Caco-2 (cell line): Measurements from ENCODE around the gene SCFD1. TPM values are rescaled to one million over a fixed set of nuclear protein-coding genes. Genes with fewer than 3 reads are reported as not detected.

Source experiments
- BruUV-seq: library from RNA; stranded (reverse); fragments of 400-500 nt; replicated peaks from 2 replicates; lab custom pipeline; 2021; lab: Mats Ljungman, UMichigan
- CTCF ChIA-PET: fragments of 300-600 bp; sonication (Branson Sonifier 250); formaldehyde crosslinking; loops from one replicate; lab custom pipeline; 2022; ENCODE audit warnings: antibody characterized with exemption; lab: Charles Lee
- POLR2A ChIA-PET: fragments of 300-600 bp; sonication (Branson Sonifier 250); formaldehyde crosslinking; loops from one replicate; lab custom pipeline; 2022; ENCODE audit warnings: antibody characterized with exemption; lab: Charles Lee
- DNase-seq, 2 experiments: peaks; one replicate each; pipeline versions ENCODE4 v3.0.0 to v3.0.0-alpha.2; 2020 to 2022
- H3K27me3 ChIP-seq: replicated peaks from 2 replicates; pipeline ENCODE4 v1.6.0; 2011; ENCODE audit warnings: low read length; ENCODE audit not compliant: control insufficient read depth, insufficient read depth
- H3K36me3 ChIP-seq: 2 replicates; pipeline ENCODE4 v1.5.1; 2011; ENCODE audit warnings: low read length; ENCODE audit not compliant: control insufficient read depth, insufficient read depth
- H3K4me1 ChIP-seq: fragments of 250-450 bp; sonication (Bioruptor Pico); 2 replicates; pipeline ENCODE4 v1.5.1; 2020; ENCODE audit warnings: mild to moderate bottlenecking
- H3K4me3 ChIP-seq: 2 replicates; pipeline ENCODE4 v1.5.1; 2011; ENCODE audit warnings: low read depth, mild to moderate bottlenecking, control low read depth, low read length
- H3K9me3 ChIP-seq: fragments of 250-450 bp; sonication (Bioruptor Pico); 2 replicates; pipeline ENCODE4 v1.5.1; 2020; ENCODE audit warnings: mild to moderate bottlenecking, moderate library complexity
- H3K27ac Mint-ChIP-seq: one replicate; pipeline ENCODE4 v1.8.0; 2022; ENCODE audit warnings: mixed read lengths; ENCODE audit not compliant: unreplicated experiment
- H3K27me3 Mint-ChIP-seq: one replicate; pipeline ENCODE4 v1.8.0; 2022; ENCODE audit warnings: mixed read lengths; ENCODE audit not compliant: insufficient read depth, unreplicated experiment
- H3K36me3 Mint-ChIP-seq: one replicate; pipeline ENCODE4 v1.8.0; 2022; ENCODE audit warnings: mild to moderate bottlenecking, mixed read lengths; ENCODE audit not compliant: insufficient read depth, unreplicated experiment
- H3K4me1 Mint-ChIP-seq: one replicate; pipeline ENCODE4 v1.8.0; 2022; ENCODE audit warnings: low read depth, mixed read lengths; ENCODE audit not compliant: unreplicated experiment
- H3K4me3 Mint-ChIP-seq: one replicate; pipeline ENCODE4 v1.8.0; 2022; ENCODE audit warnings: mild to moderate bottlenecking, moderate library complexity, mixed read lengths; ENCODE audit not compliant: unreplicated experiment
- H3K9me3 Mint-ChIP-seq: one replicate; pipeline ENCODE4 v1.8.0; 2022; ENCODE audit warnings: mixed read lengths; ENCODE audit not compliant: unreplicated experiment
- intact Hi-C: fragments of 100-400 bp; cut with micrococcal nuclease; formaldehyde crosslinking; loops from one replicate; pipeline ENCODE4 v1.10.0; 2022; ENCODE audit not compliant: unreplicated experiment
- total RNA-seq: library from RNA; stranded (reverse); gene quantifications from 2 replicates; pipeline ENCODE4 v1.2.3, GENCODE V29; 2022
- TF ChIP-seq, protein P1 (sequence below), 2 experiments: fragments of 200-600 bp in 1 of 2; IDR thresholded peaks; 1 replicate in 1 of 2; 2 replicates in 1 of 2; pipeline versions ENCODE4 v1.5.1 to v1.8.0; 2011 to 2022; ENCODE audit warnings: antibody characterized with exemption in 1 of 2, control low read depth in 1 of 2, inconsistent platforms in 1 of 2, low read depth in 1 of 2, low read length in 1 of 2, mild to moderate bottlenecking in 1 of 2, moderate library complexity in 1 of 2; ENCODE audit not compliant: insufficient read depth in 1 of 2, severe bottlenecking in 1 of 2, unreplicated experiment in 1 of 2

Gene SCFD1
- total RNA-seq, 1 experiment from 2014 or later: 78.1 TPM

DNA sequence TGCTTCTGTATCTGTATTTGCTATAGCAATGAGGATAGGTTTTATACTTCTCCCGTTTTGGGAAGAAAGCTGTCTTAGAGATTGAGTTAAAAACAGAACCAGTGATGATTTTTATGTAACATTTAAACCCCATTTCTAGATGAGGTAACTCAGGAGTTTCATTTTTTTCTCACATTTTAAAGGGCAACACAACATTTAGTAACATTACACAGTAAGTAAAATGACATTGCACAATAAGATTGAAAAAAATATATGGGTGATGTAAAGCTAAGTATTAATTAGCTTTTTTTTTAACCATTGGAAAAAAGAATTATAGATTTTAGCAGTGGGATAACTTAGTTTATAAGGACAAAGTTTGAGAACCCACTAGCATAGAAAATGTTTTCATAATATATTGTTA is 25.2 kb upstream of the SCFD1 start:
- Mint-ChIP-seq H3K4me1 (no peaks in the 10 kb centered on the region), H3K9me3 (no peaks in the 10 kb centered on the region), H3K4me3 (no peak overlapping the region), H3K27ac (no peak overlapping the region), H3K27me3 (no peaks in the 10 kb centered on the region), H3K36me3 (peaks cover 20% of the 10 kb centered on the region)
- DNase-seq: no peak
- peaks cover 1% of the 10 kb centered on the region; the same call in 1 of the 2 replicates for H3K36me3 ChIP-seq
- H3K27me3 ChIP-seq: no peaks in the 10 kb centered on the region
- intact Hi-C loops: no loop called here
- TF ChIP-seq, protein P1, sequence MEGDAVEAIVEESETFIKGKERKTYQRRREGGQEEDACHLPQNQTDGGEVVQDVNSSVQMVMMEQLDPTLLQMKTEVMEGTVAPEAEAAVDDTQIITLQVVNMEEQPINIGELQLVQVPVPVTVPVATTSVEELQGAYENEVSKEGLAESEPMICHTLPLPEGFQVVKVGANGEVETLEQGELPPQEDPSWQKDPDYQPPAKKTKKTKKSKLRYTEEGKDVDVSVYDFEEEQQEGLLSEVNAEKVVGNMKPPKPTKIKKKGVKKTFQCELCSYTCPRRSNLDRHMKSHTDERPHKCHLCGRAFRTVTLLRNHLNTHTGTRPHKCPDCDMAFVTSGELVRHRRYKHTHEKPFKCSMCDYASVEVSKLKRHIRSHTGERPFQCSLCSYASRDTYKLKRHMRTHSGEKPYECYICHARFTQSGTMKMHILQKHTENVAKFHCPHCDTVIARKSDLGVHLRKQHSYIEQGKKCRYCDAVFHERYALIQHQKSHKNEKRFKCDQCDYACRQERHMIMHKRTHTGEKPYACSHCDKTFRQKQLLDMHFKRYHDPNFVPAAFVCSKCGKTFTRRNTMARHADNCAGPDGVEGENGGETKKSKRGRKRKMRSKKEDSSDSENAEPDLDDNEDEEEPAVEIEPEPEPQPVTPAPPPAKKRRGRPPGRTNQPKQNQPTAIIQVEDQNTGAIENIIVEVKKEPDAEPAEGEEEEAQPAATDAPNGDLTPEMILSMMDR (IDR thresholded peaks at IDR 0.05; ENCODE audit: insufficient read depth in 1 of 2, low read depth in 1 of 2, low read length in 1 of 2, severe bottlenecking in 1 of 2, unreplicated experiment in 1 of 2): no peak
- BruUV-seq: no TSS peak
- ChIA-PET CTCF (no interaction called here), POLR2A (no interaction called here)
- H3K4me3 ChIP-seq: no peak overlapping the region
- H3K9me3 ChIP-seq: no peaks in the 10 kb centered on the region
- H3K4me1 ChIP-seq: no peaks in the 10 kb centered on the region

DNA sequence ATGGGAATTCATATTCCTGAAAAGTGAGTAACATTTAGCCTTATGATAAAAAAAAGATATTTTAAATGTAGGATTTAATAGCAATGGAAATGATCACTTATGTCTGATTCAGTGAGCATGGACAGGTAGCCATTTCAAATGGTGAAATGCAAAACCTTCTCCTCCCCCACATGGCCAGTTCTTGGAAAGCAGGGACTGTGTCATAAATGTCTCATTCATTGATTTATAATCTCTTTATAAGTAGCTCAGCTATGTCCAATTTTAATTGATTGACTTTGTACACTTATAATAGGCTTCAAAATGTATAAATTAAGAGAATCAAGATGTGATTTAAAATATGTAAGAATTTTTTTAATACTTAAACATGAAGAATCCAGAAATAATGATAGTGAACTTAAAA is 24.6 kb upstream of the SCFD1 start:
- H3K4me3 ChIP-seq: no peak overlapping the region
- no TSS peak for BruUV-seq

DNA sequence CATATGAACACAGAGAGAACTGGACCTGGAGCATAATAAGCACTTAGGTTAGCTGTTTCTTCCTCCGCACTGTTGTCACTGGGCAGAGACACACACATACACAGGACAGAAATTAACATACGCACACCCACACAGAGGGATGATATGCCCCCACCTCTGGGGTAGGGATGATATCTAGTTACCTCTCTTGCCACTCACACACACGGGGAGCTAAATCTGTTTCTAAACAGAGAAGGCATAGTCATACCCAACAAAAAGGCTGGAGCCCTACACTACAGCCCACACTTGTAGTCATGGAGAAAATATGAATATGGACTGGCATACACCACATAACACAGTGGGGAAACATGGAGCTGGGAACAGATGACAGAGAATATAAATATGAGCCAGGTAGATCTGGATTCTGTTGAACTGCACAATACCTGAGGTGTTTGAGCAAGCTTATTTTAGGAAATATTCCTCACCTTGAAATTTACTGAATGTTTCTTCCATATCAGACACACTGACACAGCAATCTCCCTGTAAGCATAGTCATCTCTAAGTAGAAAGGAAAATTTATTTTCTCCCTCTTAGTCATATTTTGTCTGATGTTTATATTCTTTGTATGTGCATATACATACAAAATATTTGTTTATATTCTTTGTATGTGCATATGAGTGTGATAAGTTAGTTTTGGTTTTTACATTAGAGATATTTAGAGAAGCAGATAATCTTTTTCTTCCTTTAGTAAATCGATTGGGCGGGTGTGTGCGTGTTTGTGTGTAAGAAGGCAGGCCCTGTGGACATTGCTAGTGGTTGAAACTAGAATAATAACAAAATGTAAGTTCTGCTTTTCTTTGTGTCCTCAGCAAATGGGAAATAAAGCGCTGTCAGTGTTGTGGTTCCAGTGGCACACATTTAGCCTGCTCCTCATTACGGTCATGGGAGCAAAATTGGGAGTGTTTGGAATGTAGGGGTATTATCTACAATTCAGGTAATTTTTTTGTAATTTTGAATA is 20.9 kb upstream of the SCFD1 start:
- Histone ChIP-seq H3K9me3 (no peaks in the 10 kb centered on the region), H3K36me3 (peaks cover 3% of the 10 kb centered on the region; the same call in 1 of the 2 replicates), H3K27me3 (no peaks in the 10 kb centered on the region), H3K4me3 (no peak overlapping the region), H3K4me1 (no peaks in the 10 kb centered on the region)
- intact Hi-C loops: no loop called here
- DNase-seq: no peak
- BruUV-seq: no TSS peak
- ChIA-PET CTCF (no interaction called here), POLR2A (no interaction called here)
- TF ChIP-seq, protein P1 (IDR thresholded peaks at IDR 0.05; ENCODE audit: insufficient read depth in 1 of 2, low read depth in 1 of 2, low read length in 1 of 2, severe bottlenecking in 1 of 2, unreplicated experiment in 1 of 2): no peak
- H3K4me3 Mint-ChIP-seq: no peak overlapping the region
- peaks cover 30% of the 10 kb centered on the region for H3K36me3 Mint-ChIP-seq
- no peaks in the 10 kb centered on the region for H3K27me3 Mint-ChIP-seq
- H3K4me1 Mint-ChIP-seq: no peaks in the 10 kb centered on the region
- no peaks in the 10 kb centered on the region for H3K9me3 Mint-ChIP-seq
- no peak overlapping the region for H3K27ac Mint-ChIP-seq

More for the DNA sequence above, 24.6 kb upstream of the SCFD1 start:
- no peaks in the 10 kb centered on the region for H3K9me3 ChIP-seq
- no peaks in the 10 kb centered on the region for H3K9me3 Mint-ChIP-seq
- no peaks in the 10 kb centered on the region for H3K27me3 Mint-ChIP-seq
- CTCF ChIA-PET: no interaction called here
- TF ChIP-seq, protein P1 (IDR thresholded peaks at IDR 0.05; ENCODE audit: insufficient read depth in 1 of 2, low read depth in 1 of 2, low read length in 1 of 2, severe bottlenecking in 1 of 2, unreplicated experiment in 1 of 2): no peak
- intact Hi-C loops: no loop called here
- peaks cover 25% of the 10 kb centered on the region for H3K36me3 Mint-ChIP-seq
- no peak for DNase-seq
- no peaks in the 10 kb centered on the region for H3K4me1 Mint-ChIP-seq
- POLR2A ChIA-PET: no interaction called here
- no peaks in the 10 kb centered on the region for H3K4me1 ChIP-seq
- peaks cover 1% of the 10 kb centered on the region; the same call in 1 of the 2 replicates for H3K36me3 ChIP-seq
- H3K4me3 Mint-ChIP-seq: no peak overlapping the region
- H3K27me3 ChIP-seq: no peaks in the 10 kb centered on the region
- H3K27ac Mint-ChIP-seq: no peak overlapping the region
